IMR-90 (cell line): ENCODE data around the gene LRRC4C. TPM values are rescaled to one million over a fixed set of nuclear protein-coding genes. Genes with fewer than 3 reads are reported as not detected.

ENCODE experiments used
- ATAC-seq: fragments of 200-7000 bp; cut with Tn5 transposase; 2 replicates; pipeline ENCODE4 v1.9.1; 2020; ENCODE audit warnings: low read depth, mild to moderate bottlenecking, moderate library complexity
- BruUV-seq: library from RNA; stranded (reverse); fragments of 400-500 nt; replicated peaks from 2 replicates; lab custom pipeline; 2021; lab: Mats Ljungman, UMichigan
- CTCF ChIA-PET: fragments of 300-600 bp; formaldehyde crosslinking; extraction: SDS; loops from one replicate; lab custom pipeline; 2021; ENCODE audit warnings: antibody characterized with exemption; lab: Yijun Ruan, JAX
- POLR2A ChIA-PET: fragments of 300-600 bp; sonication (Branson Sonifier 250); formaldehyde crosslinking; loops from one replicate; lab custom pipeline; 2022; ENCODE audit warnings: antibody characterized with exemption; ENCODE audit not compliant: unreplicated experiment; lab: Charles Lee
- DNase-seq: peaks from one replicate; pipeline ENCODE4 v3.0.0; 2013
- H2AFZ ChIP-seq: replicated peaks from 2 replicates; pipeline ENCODE3; 2013; ENCODE audit warnings: low read length, mild to moderate bottlenecking; ENCODE audit not compliant: poor library complexity
- H2AK5ac ChIP-seq: 2 replicates; pipeline ENCODE4 v1.6.1; 2013; ENCODE audit warnings: low read depth, low read length, inconsistent platforms
- H2AK9ac ChIP-seq: replicated peaks from 2 replicates; pipeline ENCODE3; 2013; ENCODE audit warnings: mild to moderate bottlenecking, low read depth, low read length, moderate library complexity; ENCODE audit not compliant: poor library complexity
- H2BK120ac ChIP-seq: 2 replicates; pipeline ENCODE4 v1.6.1; 2013; ENCODE audit warnings: low read depth, low read length, inconsistent platforms
- H2BK15ac ChIP-seq: 3 replicates; pipeline ENCODE4 v1.6.1; 2013; ENCODE audit warnings: low read depth, low read length, inconsistent platforms
- H2BK20ac ChIP-seq: 2 replicates; pipeline ENCODE4 v1.6.1; 2013; ENCODE audit warnings: low read depth, mild to moderate bottlenecking, inconsistent platforms, low read length, moderate library complexity
- H2BK5ac ChIP-seq: 2 replicates; pipeline ENCODE4 v1.6.1; 2013; ENCODE audit warnings: mild to moderate bottlenecking, low read depth, low read length, inconsistent platforms; ENCODE audit not compliant: poor library complexity, severe bottlenecking
- H3K14ac ChIP-seq: replicated peaks from 2 replicates; pipeline ENCODE4 v1.6.1; 2013; ENCODE audit warnings: low read depth, low read length, inconsistent platforms
- H3K18ac ChIP-seq: 2 replicates; pipeline ENCODE4 v1.6.1; 2013; ENCODE audit warnings: low read depth, low read length, control low read depth
- H3K23ac ChIP-seq: 2 replicates; pipeline ENCODE4 v1.6.1; 2013; ENCODE audit warnings: low read depth, low read length, inconsistent platforms
- H3K27ac ChIP-seq: 2 replicates; pipeline ENCODE4 v1.5.1; 2013; ENCODE audit warnings: mild to moderate bottlenecking, control low read depth, low read length; ENCODE audit not compliant: insufficient read depth
- H3K27me3 ChIP-seq: 2 replicates; pipeline ENCODE4 v1.6.1; 2013; ENCODE audit warnings: low read length; ENCODE audit not compliant: control insufficient read depth, insufficient read depth
- H3K36me3 ChIP-seq: 2 replicates; pipeline ENCODE4 v1.6.1; 2013; ENCODE audit warnings: low read length, mixed read lengths; ENCODE audit not compliant: control insufficient read depth, insufficient read depth
- H3K4ac ChIP-seq: 2 replicates; pipeline ENCODE4 v1.6.1; 2013; ENCODE audit warnings: low read depth, low read length, inconsistent platforms
- H3K4me1 ChIP-seq: 2 replicates; pipeline ENCODE4 v1.6.1; 2013; ENCODE audit warnings: low read length, mixed read lengths; ENCODE audit not compliant: control insufficient read depth, insufficient read depth
- H3K4me2 ChIP-seq: 2 replicates; pipeline ENCODE4 v1.6.1; 2013; ENCODE audit warnings: low read depth, mild to moderate bottlenecking, control low read depth, low read length, moderate library complexity
- H3K4me3 ChIP-seq: 2 replicates; pipeline ENCODE4 v1.5.1; 2013; ENCODE audit warnings: low read depth, mild to moderate bottlenecking, control low read depth, low read length, moderate library complexity; ENCODE audit not compliant: insufficient read depth
- H3K56ac ChIP-seq: 2 replicates; pipeline ENCODE4 v1.6.1; 2013; ENCODE audit warnings: low read length, inconsistent platforms; ENCODE audit not compliant: insufficient read depth; ENCODE audit errors: extremely low read depth
- H3K79me1 ChIP-seq, 2 experiments: 2 replicates each; pipeline ENCODE4 v1.6.1; 2013; ENCODE audit warnings: low read length in 2 of 2, inconsistent platforms in 1 of 2, low read depth in 1 of 2
- H3K9ac ChIP-seq: 2 replicates; pipeline ENCODE4 v1.6.1; 2013; ENCODE audit warnings: low read depth, low read length, control low read depth
- H3K9me1 ChIP-seq: 2 replicates; pipeline ENCODE4 v1.6.1; 2013; ENCODE audit warnings: low read length, inconsistent platforms; ENCODE audit not compliant: insufficient read depth
- H3K9me3 ChIP-seq: 2 replicates; pipeline ENCODE4 v1.6.1; 2013; ENCODE audit warnings: low read length; ENCODE audit not compliant: control insufficient read depth, insufficient read depth
- H4K20me1 ChIP-seq: 2 replicates; pipeline ENCODE4 v1.6.1; 2013; ENCODE audit warnings: low read length, inconsistent platforms; ENCODE audit not compliant: insufficient read depth
- H4K5ac ChIP-seq: 2 replicates; pipeline ENCODE4 v1.6.1; 2013; ENCODE audit warnings: mild to moderate bottlenecking, low read depth, low read length, control low read depth
- H4K8ac ChIP-seq, 2 experiments: 2 replicates each; pipeline ENCODE4 v1.6.1; 2013; ENCODE audit warnings: low read depth in 2 of 2, low read length in 2 of 2, control low read depth in 1 of 2, inconsistent platforms in 1 of 2
- H4K91ac ChIP-seq: 2 replicates; pipeline ENCODE4 v1.6.1; 2013; ENCODE audit warnings: low read depth, low read length, inconsistent platforms; ENCODE audit not compliant: insufficient read depth
- CEBPB ChIP-seq: IDR thresholded peaks from 2 replicates; pipeline ENCODE4 v1.6.1; 2012; ENCODE audit warnings: low read depth, low read length, improper control_type of control experiment
- CHD1 ChIP-seq: IDR thresholded peaks from 2 replicates; pipeline ENCODE4 v1.6.1; 2012; ENCODE audit warnings: low read depth, low read length, improper control_type of control experiment
- MAFK ChIP-seq: IDR thresholded peaks from 2 replicates; pipeline ENCODE4 v1.6.1; 2012; ENCODE audit warnings: low read depth, low read length, improper control_type of control experiment
- NFE2L2 ChIP-seq: fragments of 150-350 bp; IDR thresholded peaks from 2 replicates; pipeline ENCODE4 v1.6.1; 2016; ENCODE audit warnings: low read depth, mild to moderate bottlenecking, low read length
- WGBS, 2 experiments: methylation state at CpG; one replicate each; pipeline versions ENCODE4 v1.1.5 to v1.1.7; 2013; ENCODE audit warnings: missing lambda C conversion rate in 2 of 2; ENCODE audit not compliant: insufficient read length in 1 of 2; ENCODE audit errors: extremely low coverage in 2 of 2; 5-methylcytosine and 5-hydroxymethylcytosine counted together
- dilution Hi-C: fragments of 300-500 bp; cut with HindIII; formaldehyde crosslinking; loops from one replicate; pipeline ENCODE4 v1.14.3; 2018; ENCODE audit warnings: low sequenced_read_pairs; ENCODE audit not compliant: unreplicated experiment
- in situ Hi-C: fragments of 300-500 bp; cut with MboI; formaldehyde crosslinking; loops from 3 replicates; pipeline ENCODE4 v1.14.3; 2019; ENCODE audit warnings: low sequenced_read_pairs, inconsistent platforms, mixed read lengths
- intact Hi-C: fragments of 100-400 bp; cut with micrococcal nuclease; formaldehyde crosslinking; loops from 2 replicates; pipeline ENCODE4 v1.10.0; 2022
- polyA plus RNA-seq, 3 experiments: library from polyadenylated mRNA; depleted of rRNA; stranded (reverse); fragments of >200 nt; gene quantifications; 2 replicates each; pipeline ENCODE4 v1.2.3, GENCODE V29; 2012; ENCODE audit warnings: low replicate concordance in 1 of 3
- total RNA-seq: library from RNA; depleted of rRNA; stranded (reverse); fragments of >200 nt; gene quantifications from 2 replicates; pipeline ENCODE4 v1.2.3, GENCODE V29; 2012
- TF ChIP-seq, protein P1 (sequence below): fragments of 150-350 bp; IDR thresholded peaks from 2 replicates; pipeline ENCODE4 v1.6.1; 2017; ENCODE audit warnings: mild to moderate bottlenecking, antibody characterized with exemption, low read length, low read depth

Gene LRRC4C
- total and polyA plus RNA-seq, 2 of the 4 experiments (the other 2 are of a cell fraction), result under 0.01 to 0.03 TPM

DNA sequence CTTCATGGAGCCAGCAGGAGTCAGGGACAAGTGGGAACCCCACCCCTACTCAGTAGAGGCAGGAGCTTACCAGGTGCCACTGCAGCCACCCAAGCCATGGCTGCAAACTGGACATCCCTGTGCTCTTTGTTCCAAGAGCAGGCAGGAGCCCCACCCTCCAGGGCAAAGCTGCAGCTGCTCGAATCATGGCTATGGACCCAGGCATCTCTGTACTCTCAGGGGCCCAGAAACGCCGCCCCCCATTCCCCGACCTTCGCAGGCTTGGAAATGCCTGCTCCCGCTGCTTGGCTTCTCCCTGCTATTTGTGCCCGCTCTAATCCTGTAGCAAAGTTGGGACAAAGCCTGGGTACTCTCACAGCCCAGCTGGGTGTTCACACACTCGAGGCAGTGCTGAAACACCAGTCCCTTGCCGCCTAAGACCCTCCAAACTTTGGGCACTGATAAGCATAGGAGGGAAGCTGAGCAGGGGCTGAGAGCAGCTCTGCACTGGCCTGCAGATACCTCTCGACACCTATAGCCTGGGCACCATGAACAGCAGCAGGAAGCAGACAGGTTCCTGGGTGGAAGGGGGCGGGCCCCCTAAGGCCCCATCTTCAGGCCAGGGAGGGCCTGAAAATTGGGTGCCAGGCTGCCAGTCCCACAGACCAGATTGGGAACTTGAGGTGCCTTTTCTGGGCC, 402.4 kb downstream of the LRRC4C start:
- dilution Hi-C loops (no loop called here), in situ Hi-C loops (no loop called here), intact Hi-C loops (no loop called here)
- Histone ChIP-seq H3K56ac (no peak overlapping the region), H3K79me1 (no peaks in the 10 kb centered on the region), H3K9ac (no peak overlapping the region), H3K4me3 (no peak overlapping the region), H4K20me1 (no peaks in the 10 kb centered on the region), H3K9me3 (peaks cover 13% of the 10 kb centered on the region), H2BK20ac (no peak overlapping the region), H2AFZ (no peak overlapping the region), H4K5ac (no peak overlapping the region), H3K18ac (no peak overlapping the region), H2AK5ac (no peak overlapping the region), H3K36me3 (no peaks in the 10 kb centered on the region), H3K14ac (no peak overlapping the region), H2BK120ac (no peak overlapping the region), H3K23ac (no peak overlapping the region), H3K27me3 (no peaks in the 10 kb centered on the region), H2BK5ac (no peak overlapping the region), H4K8ac (no peak overlapping the region), H2BK15ac (no peak overlapping the region), H2AK9ac (no peak overlapping the region), H3K27ac (no peak overlapping the region), H4K91ac (no peak overlapping the region), H3K4me1 (no peaks in the 10 kb centered on the region), H3K4me2 (no peak overlapping the region), H3K9me1 (no peaks in the 10 kb centered on the region), H3K4ac (no peak overlapping the region)
- WGBS, 2 experiments, result 43% methylated on average over 5 of the region's 11 CpGs; no CpG with 5 or more reads in 1 of the 2 experiments
- ATAC-seq (no peak), DNase-seq (no peak)
- no peak for TF ChIP-seq MAFK
- no peak for TF ChIP-seq NFE2L2
- TF ChIP-seq CHD1, result no peak
- no peak for TF ChIP-seq CEBPB
- TF ChIP-seq, protein P1, sequence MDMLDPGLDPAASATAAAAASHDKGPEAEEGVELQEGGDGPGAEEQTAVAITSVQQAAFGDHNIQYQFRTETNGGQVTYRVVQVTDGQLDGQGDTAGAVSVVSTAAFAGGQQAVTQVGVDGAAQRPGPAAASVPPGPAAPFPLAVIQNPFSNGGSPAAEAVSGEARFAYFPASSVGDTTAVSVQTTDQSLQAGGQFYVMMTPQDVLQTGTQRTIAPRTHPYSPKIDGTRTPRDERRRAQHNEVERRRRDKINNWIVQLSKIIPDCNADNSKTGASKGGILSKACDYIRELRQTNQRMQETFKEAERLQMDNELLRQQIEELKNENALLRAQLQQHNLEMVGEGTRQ, result no peak
- ChIA-PET CTCF (no interaction called here), POLR2A (no interaction called here)
- no TSS peak for BruUV-seq
